ENCODE results near the gene FAM118A.
"Not testable (repeated sequence)": the region's sequence is repeated elsewhere in the genome, so short reads cannot be mapped to it uniquely, and the experiment has no call there.

Gene FAM118A

GRCh38 chr22:45349916-45350315 is 40.2 kb downstream of the FAM118A start:
- TF ChIP-seq, protein P1, sequence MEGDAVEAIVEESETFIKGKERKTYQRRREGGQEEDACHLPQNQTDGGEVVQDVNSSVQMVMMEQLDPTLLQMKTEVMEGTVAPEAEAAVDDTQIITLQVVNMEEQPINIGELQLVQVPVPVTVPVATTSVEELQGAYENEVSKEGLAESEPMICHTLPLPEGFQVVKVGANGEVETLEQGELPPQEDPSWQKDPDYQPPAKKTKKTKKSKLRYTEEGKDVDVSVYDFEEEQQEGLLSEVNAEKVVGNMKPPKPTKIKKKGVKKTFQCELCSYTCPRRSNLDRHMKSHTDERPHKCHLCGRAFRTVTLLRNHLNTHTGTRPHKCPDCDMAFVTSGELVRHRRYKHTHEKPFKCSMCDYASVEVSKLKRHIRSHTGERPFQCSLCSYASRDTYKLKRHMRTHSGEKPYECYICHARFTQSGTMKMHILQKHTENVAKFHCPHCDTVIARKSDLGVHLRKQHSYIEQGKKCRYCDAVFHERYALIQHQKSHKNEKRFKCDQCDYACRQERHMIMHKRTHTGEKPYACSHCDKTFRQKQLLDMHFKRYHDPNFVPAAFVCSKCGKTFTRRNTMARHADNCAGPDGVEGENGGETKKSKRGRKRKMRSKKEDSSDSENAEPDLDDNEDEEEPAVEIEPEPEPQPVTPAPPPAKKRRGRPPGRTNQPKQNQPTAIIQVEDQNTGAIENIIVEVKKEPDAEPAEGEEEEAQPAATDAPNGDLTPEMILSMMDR (IDR thresholded peaks at IDR 0.05; ENCODE audit: insufficient read depth, low read depth, low read length, missing control alignments) = no peak
- H3K4me3 ChIP-seq (ENCODE audit: low read depth, low read length) = no peak overlapping the region
- no peak for DNase-seq (ENCODE audit: low read depth)

GRCh38 chr22:45351956-45352355 is 42.2 kb downstream of the FAM118A start:
- DNase-seq (ENCODE audit: low read depth) = no peak
- H3K4me3 ChIP-seq (ENCODE audit: low read depth, low read length) = no peak overlapping the region
- TF ChIP-seq, protein P1 (IDR thresholded peaks at IDR 0.05; ENCODE audit: insufficient read depth, low read depth, low read length, missing control alignments) = no peak

- DNase-seq (ENCODE audit: low read depth) = not testable (repeated sequence)
Observed at GRCh38 chr22:45352757-45353156, 43.0 kb downstream of the FAM118A start.

GRCh38 chr22:45353786-45354185 is 44.1 kb downstream of the FAM118A start:
- DNase-seq (ENCODE audit: low read depth) = no peak
- no peak overlapping the region for H3K4me3 ChIP-seq (ENCODE audit: low read depth, low read length)
- TF ChIP-seq, protein P1 (IDR thresholded peaks at IDR 0.05; ENCODE audit: insufficient read depth, low read depth, low read length, missing control alignments) = no peak

More at GRCh38 chr22:45352757-45353156, 43.0 kb downstream of the FAM118A start:
- not testable (repeated sequence) for H3K4me3 ChIP-seq (ENCODE audit: low read depth, low read length)

GRCh38 chr22:45357490-45357889 is 47.8 kb downstream of the FAM118A start:
- DNase-seq (ENCODE audit: low read depth) = no peak
- TF ChIP-seq, protein P1 (IDR thresholded peaks at IDR 0.05; ENCODE audit: insufficient read depth, low read depth, low read length, missing control alignments) = no peak
- no peak overlapping the region for H3K4me3 ChIP-seq (ENCODE audit: low read depth, low read length)

DNA sequence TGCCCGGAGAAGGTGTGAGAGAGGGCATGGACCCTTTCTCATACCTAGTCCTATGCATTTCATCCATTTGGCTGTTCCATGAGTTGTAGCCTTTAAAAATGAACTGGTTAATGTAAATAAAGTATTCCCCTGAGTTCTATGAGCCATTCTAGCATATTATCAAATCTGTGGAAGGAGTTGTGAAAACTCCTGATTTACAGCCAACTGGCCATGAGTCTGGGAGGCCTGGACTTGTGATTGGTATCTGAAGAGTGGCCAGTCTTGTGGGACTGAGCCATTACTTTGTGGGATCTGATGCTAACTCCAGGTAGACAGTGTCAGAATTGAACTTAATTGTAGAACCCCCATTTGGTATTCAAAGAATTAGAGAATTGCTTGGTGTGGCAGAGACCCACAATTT is 48.4 kb downstream of the FAM118A start:
- DNase-seq (ENCODE audit: low read depth) = no peak

DNA sequence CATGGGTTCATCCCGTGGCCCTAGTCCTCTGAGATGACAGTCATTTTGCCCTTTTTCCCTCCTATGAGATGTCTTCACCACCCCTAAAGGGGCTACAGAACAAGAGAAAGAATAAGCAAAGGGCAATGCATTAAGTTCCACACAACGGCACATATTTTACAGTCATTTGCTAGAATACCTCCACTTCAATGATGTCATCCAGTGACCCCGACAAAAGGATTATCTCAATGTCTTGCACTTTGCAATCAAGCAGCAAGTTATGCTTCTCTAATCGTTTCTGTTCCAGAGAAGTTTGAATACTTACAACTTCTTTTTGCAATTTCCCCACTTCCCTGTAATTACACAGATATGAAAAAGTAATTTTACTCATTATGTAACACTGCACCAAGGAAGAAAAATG is 49.9 kb downstream of the FAM118A start:
- H3K4me3 ChIP-seq (ENCODE audit: low read depth, low read length) = no peak overlapping the region
- no peak for DNase-seq (ENCODE audit: low read depth)
- TF ChIP-seq, protein P1 (IDR thresholded peaks at IDR 0.05; ENCODE audit: insufficient read depth, low read depth, low read length, missing control alignments) = no peak

More for the DNA sequence above, 48.4 kb downstream of the FAM118A start:
- no peak overlapping the region for H3K4me3 ChIP-seq (ENCODE audit: low read depth, low read length)
- TF ChIP-seq, protein P1 (IDR thresholded peaks at IDR 0.05; ENCODE audit: insufficient read depth, low read depth, low read length, missing control alignments) = no peak
